Mesendoderm (in vitro differentiated cells): ENCODE results near the gene CXCR6.

Experiments used
- DNase-seq: peaks from one replicate; pipeline ENCODE4 v3.0.0; 2013
- H2AK5ac ChIP-seq: 2 replicates; pipeline ENCODE4 v1.6.1; 2013; ENCODE audit warnings: low read length, inconsistent platforms
- H2BK120ac ChIP-seq: 2 replicates; pipeline ENCODE4 v1.6.1; 2013; ENCODE audit warnings: low read depth, mild to moderate bottlenecking, low read length, moderate library complexity, mixed read lengths
- H2BK15ac ChIP-seq: replicated peaks from 2 replicates; pipeline ENCODE4 v1.6.1; 2013; ENCODE audit warnings: low read depth, mild to moderate bottlenecking, moderate library complexity
- H2BK5ac ChIP-seq: 2 replicates; pipeline ENCODE4 v1.6.1; 2013; ENCODE audit warnings: low read length, inconsistent platforms
- H3K18ac ChIP-seq: 2 replicates; pipeline ENCODE4 v1.6.1; 2013; ENCODE audit warnings: mild to moderate bottlenecking, low read length, mixed read lengths
- H3K23ac ChIP-seq: one replicate; pipeline ENCODE4 v1.6.1; 2013; ENCODE audit warnings: low read length
- H3K27ac ChIP-seq: 2 replicates; pipeline ENCODE4 v1.5.1; 2013; ENCODE audit warnings: low read depth, mild to moderate bottlenecking, inconsistent platforms, low read length, moderate library complexity
- H3K27me3 ChIP-seq: 2 replicates; pipeline ENCODE4 v1.6.1; 2013; ENCODE audit warnings: low read length, control low read depth, mild to moderate bottlenecking, inconsistent platforms; ENCODE audit not compliant: insufficient read depth, poor library complexity
- H3K36me3 ChIP-seq: 2 replicates; pipeline ENCODE4 v1.6.1; 2013; ENCODE audit warnings: low read length, inconsistent platforms; ENCODE audit not compliant: control insufficient read depth, insufficient read depth
- H3K4ac ChIP-seq: one replicate; pipeline ENCODE4 v1.6.1; 2013; ENCODE audit warnings: low read depth, mild to moderate bottlenecking, low read length, moderate library complexity
- H3K4me1 ChIP-seq: 2 replicates; pipeline ENCODE4 v1.6.1; 2013; ENCODE audit warnings: low read depth, low read length, inconsistent platforms; ENCODE audit not compliant: control insufficient read depth
- H3K4me2 ChIP-seq: 2 replicates; pipeline ENCODE4 v1.6.1; 2013; ENCODE audit warnings: low read length
- H3K4me3 ChIP-seq: 2 replicates; pipeline ENCODE4 v1.5.1; 2013; ENCODE audit warnings: mild to moderate bottlenecking, low read length
- H3K56ac ChIP-seq: one replicate; pipeline ENCODE4 v1.6.1; 2013; ENCODE audit warnings: low read length
- H3K79me1 ChIP-seq: 2 replicates; pipeline ENCODE4 v1.6.1; 2013; ENCODE audit warnings: low read length, inconsistent platforms
- H3K79me2 ChIP-seq: 2 replicates; pipeline ENCODE4 v1.6.1; 2013; ENCODE audit warnings: mild to moderate bottlenecking, low read length; ENCODE audit not compliant: control insufficient read depth, insufficient read depth
- H3K9ac ChIP-seq: 2 replicates; pipeline ENCODE4 v1.6.1; 2013; ENCODE audit warnings: low read length, inconsistent platforms
- H4K5ac ChIP-seq: one replicate; pipeline ENCODE4 v1.6.1; 2013; ENCODE audit warnings: low read length
- H4K8ac ChIP-seq: one replicate; pipeline ENCODE4 v1.6.1; 2013; ENCODE audit warnings: low read depth, mild to moderate bottlenecking, control low read depth, low read length, moderate library complexity
- WGBS: extraction: QIAGEN DNeasy Blood & Tissue Kit; methylation state at CpG from one replicate; pipeline ENCODE4 v1.1.7; 2013; ENCODE audit warnings: low lambda C conversion rate, missing lambda C conversion rate; ENCODE audit not compliant: insufficient coverage; ENCODE audit errors: extremely low coverage; 5-methylcytosine and 5-hydroxymethylcytosine counted together

CXCR6 gene

DNA sequence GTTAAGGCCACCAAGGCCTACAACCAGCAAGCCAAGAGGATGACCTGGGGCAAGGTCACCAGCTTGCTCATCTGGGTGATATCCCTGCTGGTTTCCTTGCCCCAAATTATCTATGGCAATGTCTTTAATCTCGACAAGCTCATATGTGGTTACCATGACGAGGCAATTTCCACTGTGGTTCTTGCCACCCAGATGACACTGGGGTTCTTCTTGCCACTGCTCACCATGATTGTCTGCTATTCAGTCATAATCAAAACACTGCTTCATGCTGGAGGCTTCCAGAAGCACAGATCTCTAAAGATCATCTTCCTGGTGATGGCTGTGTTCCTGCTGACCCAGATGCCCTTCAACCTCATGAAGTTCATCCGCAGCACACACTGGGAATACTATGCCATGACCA is 3.6 kb downstream of the CXCR6 start:
- Histone ChIP-seq H3K56ac (no peak overlapping the region), H3K4me3 (no peak overlapping the region), H3K27me3 (no peaks in the 10 kb centered on the region), H4K5ac (no peak overlapping the region), H3K18ac (no peak overlapping the region), H4K8ac (no peak overlapping the region), H3K36me3 (no peaks in the 10 kb centered on the region), H3K4me1 (no peaks in the 10 kb centered on the region), H3K9ac (no peak overlapping the region), H3K4me2 (no peak overlapping the region), H3K79me2 (no peaks in the 10 kb centered on the region), H2BK120ac (no peak overlapping the region), H3K27ac (no peak overlapping the region), H3K79me1 (no peaks in the 10 kb centered on the region), H2BK15ac (no peak overlapping the region), H2BK5ac (no peak overlapping the region), H3K4ac (no peak overlapping the region), H2AK5ac (no peak overlapping the region), H3K23ac (no peak overlapping the region)
- WGBS, result no CpG with 5 or more reads among the region's 3 CpGs
- DNase-seq, result no peak

- no peak overlapping the region for H3K4me3 ChIP-seq
- DNase-seq, result no peak
- no peak overlapping the region for H2BK120ac ChIP-seq
- no peaks in the 10 kb centered on the region for H3K79me1 ChIP-seq
- no peaks in the 10 kb centered on the region for H3K79me2 ChIP-seq
- H3K23ac ChIP-seq, result no peak overlapping the region
- no peak overlapping the region for H3K18ac ChIP-seq
- H2BK5ac ChIP-seq, result no peak overlapping the region
- no peak overlapping the region for H3K27ac ChIP-seq
- no peaks in the 10 kb centered on the region for H3K36me3 ChIP-seq
- no peak overlapping the region for H4K8ac ChIP-seq
- H4K5ac ChIP-seq, result no peak overlapping the region
- WGBS, result no CpG with 5 or more reads among the region's 3 CpGs
- no peak overlapping the region for H2BK15ac ChIP-seq
- H3K56ac ChIP-seq, result no peak overlapping the region
- H3K4ac ChIP-seq, result no peak overlapping the region
- no peaks in the 10 kb centered on the region for H3K27me3 ChIP-seq
- H3K9ac ChIP-seq, result no peak overlapping the region
- H3K4me1 ChIP-seq, result no peaks in the 10 kb centered on the region
- no peak overlapping the region for H3K4me2 ChIP-seq
- H2AK5ac ChIP-seq, result no peak overlapping the region
Measured at GRCh38 chr3:45947361-45947760, 4.1 kb downstream of the CXCR6 start.

DNA sequence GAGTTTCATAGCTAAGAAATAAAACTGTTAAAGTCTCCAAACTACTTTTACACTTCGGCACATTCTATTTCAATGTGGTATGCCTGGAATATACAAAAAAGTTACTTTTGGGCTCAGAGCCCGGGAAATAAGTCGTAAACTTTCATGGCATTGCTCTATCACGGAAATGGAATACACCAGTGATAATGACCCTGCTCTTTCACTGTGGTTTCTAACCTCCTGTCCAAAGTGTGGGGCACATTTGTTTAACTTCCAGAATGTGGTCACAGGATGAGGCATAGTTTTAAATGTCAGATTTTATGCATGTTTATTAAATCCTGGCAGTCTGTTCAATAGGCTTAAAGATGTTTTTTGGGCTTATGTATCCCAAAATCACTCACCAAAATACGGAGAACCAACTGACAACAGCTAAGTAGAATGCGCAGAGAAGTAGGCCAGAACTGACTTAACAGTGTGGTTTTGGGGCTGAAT is 5.1 kb downstream of the CXCR6 start:
- Histone ChIP-seq H3K27me3 (no peaks in the 10 kb centered on the region), H3K27ac (no peak overlapping the region), H2BK120ac (no peak overlapping the region), H4K8ac (no peak overlapping the region), H3K79me2 (no peaks in the 10 kb centered on the region), H3K4me1 (no peaks in the 10 kb centered on the region), H2BK15ac (no peak overlapping the region), H3K4me3 (no peak overlapping the region), H3K18ac (no peak overlapping the region), H2AK5ac (no peak overlapping the region), H3K56ac (no peak overlapping the region), H3K9ac (no peak overlapping the region), H4K5ac (no peak overlapping the region), H3K4me2 (no peak overlapping the region), H2BK5ac (no peak overlapping the region), H3K79me1 (no peaks in the 10 kb centered on the region), H3K4ac (no peak overlapping the region), H3K23ac (no peak overlapping the region), H3K36me3 (no peaks in the 10 kb centered on the region)
- DNase-seq, result no peak
- WGBS, result no CpG with 5 or more reads among the region's 6 CpGs

- no peak overlapping the region for H3K23ac ChIP-seq
- H4K8ac ChIP-seq, result no peak overlapping the region
- H3K4me3 ChIP-seq, result no peak overlapping the region
- peaks cover 1% of the 10 kb centered on the region for H3K36me3 ChIP-seq
- no peak overlapping the region for H2BK15ac ChIP-seq
- no peaks in the 10 kb centered on the region for H3K79me1 ChIP-seq
- H2BK5ac ChIP-seq, result no peak overlapping the region
- no peaks in the 10 kb centered on the region for H3K79me2 ChIP-seq
- H3K4me2 ChIP-seq, result no peak overlapping the region
- no peak overlapping the region for H2BK120ac ChIP-seq
- no peaks in the 10 kb centered on the region for H3K4me1 ChIP-seq
- no peak overlapping the region for H2AK5ac ChIP-seq
- no peak overlapping the region for H3K27ac ChIP-seq
- H3K27me3 ChIP-seq, result no peaks in the 10 kb centered on the region
- no peak for DNase-seq
- no peak overlapping the region for H4K5ac ChIP-seq
- no CpG with 5 or more reads among the region's 6 CpGs for WGBS
- no peak overlapping the region for H3K18ac ChIP-seq
- no peak overlapping the region for H3K9ac ChIP-seq
- H3K56ac ChIP-seq, result no peak overlapping the region
- no peak overlapping the region for H3K4ac ChIP-seq
Measured at GRCh38 chr3:45948881-45949280, 5.6 kb downstream of the CXCR6 start.

DNA sequence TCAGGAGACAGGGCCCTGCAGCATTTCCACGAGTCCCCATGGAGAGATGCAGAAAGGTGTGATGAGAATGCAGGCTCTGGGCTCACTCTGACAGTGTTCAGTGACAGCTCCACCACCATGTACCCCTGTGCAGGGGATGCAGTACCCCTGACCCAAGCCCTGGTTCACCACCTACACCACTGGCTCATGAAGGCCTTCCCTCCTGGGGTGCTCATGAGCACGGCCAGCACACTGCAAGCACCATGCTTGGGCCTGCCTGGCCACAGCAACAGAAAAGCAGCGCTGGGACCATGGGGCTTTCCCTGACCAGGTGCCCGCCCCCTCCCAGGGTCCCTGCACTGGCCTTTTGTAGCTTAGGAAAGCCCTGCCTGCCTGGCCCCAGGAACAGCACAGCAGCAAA is 6.2 kb downstream of the CXCR6 start:
- H3K4ac ChIP-seq, result no peak overlapping the region
- no peaks in the 10 kb centered on the region for H3K4me1 ChIP-seq
- H3K18ac ChIP-seq, result no peak overlapping the region

DNA sequence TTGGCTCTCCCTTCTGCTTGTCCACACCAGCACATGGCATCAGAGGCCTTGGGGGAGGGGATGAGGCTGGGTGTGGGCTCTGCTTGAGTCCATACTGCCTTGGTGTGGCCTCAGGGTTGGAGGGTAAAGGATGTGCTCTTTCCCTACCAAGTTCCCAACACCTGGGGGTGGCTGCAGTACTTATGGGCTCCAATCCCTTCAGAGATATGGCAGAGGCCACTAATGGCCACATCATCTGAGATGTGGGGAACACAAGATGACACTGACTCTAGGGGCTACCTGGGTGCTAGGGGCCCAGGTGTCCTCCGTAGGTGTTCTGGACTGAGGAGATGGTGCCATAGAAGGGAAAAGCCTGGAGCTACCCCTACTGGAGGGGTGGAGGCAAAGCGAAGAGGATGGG is 6.9 kb downstream of the CXCR6 start:
- WGBS, result no CpG with 5 or more reads among the region's 2 CpGs
- Histone ChIP-seq H3K56ac (no peak overlapping the region), H2BK5ac (no peak overlapping the region), H3K9ac (no peak overlapping the region), H3K18ac (no peak overlapping the region), H2AK5ac (no peak overlapping the region), H2BK120ac (no peak overlapping the region), H4K5ac (no peak overlapping the region), H3K36me3 (peaks cover 3% of the 10 kb centered on the region), H3K4me1 (no peaks in the 10 kb centered on the region), H3K23ac (no peak overlapping the region), H4K8ac (no peak overlapping the region), H3K79me1 (no peaks in the 10 kb centered on the region), H3K79me2 (no peaks in the 10 kb centered on the region), H3K27me3 (no peaks in the 10 kb centered on the region), H3K4me3 (no peak overlapping the region), H3K4ac (no peak overlapping the region), H2BK15ac (no peak overlapping the region), H3K27ac (no peak overlapping the region), H3K4me2 (no peak overlapping the region)
- no peak for DNase-seq

More for the DNA sequence above, 6.2 kb downstream of the CXCR6 start:
- Histone ChIP-seq H3K4me2 (no peak overlapping the region), H4K5ac (no peak overlapping the region), H3K56ac (no peak overlapping the region), H2BK15ac (no peak overlapping the region), H3K27me3 (no peaks in the 10 kb centered on the region), H3K79me2 (no peaks in the 10 kb centered on the region), H3K23ac (no peak overlapping the region), H2BK120ac (no peak overlapping the region), H3K79me1 (no peaks in the 10 kb centered on the region), H2BK5ac (no peak overlapping the region), H3K4me3 (no peak overlapping the region), H4K8ac (no peak overlapping the region), H3K27ac (no peak overlapping the region), H2AK5ac (no peak overlapping the region), H3K36me3 (peaks cover 1% of the 10 kb centered on the region), H3K9ac (no peak overlapping the region)
- no peak for DNase-seq
- WGBS, result no CpG with 5 or more reads among the region's 4 CpGs
